K562 (cell line): ENCODE measurements around the gene P2RX1. TPM values are rescaled to one million over a fixed set of nuclear protein-coding genes. Genes with fewer than 3 reads are reported as not detected.
A peak's percentile ranks its signal among the peaks of the same experiment; 100 is the strongest.

Source experiments
- MTA1 ChIP-seq: fragments of 450-650 bp; IDR thresholded peaks from 2 replicates; pipeline ENCODE4 v1.6.1; 2017; ENCODE audit warnings: borderline replicate concordance
- NCOA4 ChIP-seq: fragments of 450-650 bp; IDR thresholded peaks from 2 replicates; pipeline ENCODE4 v1.6.1; 2018; ENCODE audit warnings: mild to moderate bottlenecking; ENCODE audit not compliant: partially characterized antibody
- TFAM ChIP-seq: fragments of 250-450 bp; sonication (Bioruptor Pico); conservative IDR thresholded peaks from 2 replicates; pipeline ENCODE4 v1.5.0; 2021; ENCODE audit warnings: mild to moderate bottlenecking, moderate library complexity
- ZC3H8 ChIP-seq: fragments of 450-650 bp; IDR thresholded peaks from 2 replicates; pipeline ENCODE4 v1.6.1; 2017
- polyA plus RNA-seq, 8 experiments: library from polyadenylated mRNA; depleted of rRNA in 4 of 8; stranded (reverse) in 5 of 8; unstranded in 3 of 8; fragments of >200 nt; fragmentation: Nextera tagmentation in 2 of 8; fragmentation: Illumina TruSeq in 1 of 8; extraction: Ambion mirVana in 2 of 8; extraction: Trizol in 1 of 8; gene quantifications; 2 replicates each; pipeline versions ENCODE4 v1.2.1 to v1.2.3, GENCODE V29; 2011 to 2014; ENCODE audit warnings: inconsistent platforms in 1 of 8, missing spikeins in 1 of 8
- total RNA-seq, 7 experiments: library from RNA; depleted of rRNA in 6 of 7; stranded (reverse); fragments of >200 nt in 6 of 7; fragmentation: Illumina TruSeq in 2 of 7; extraction: Trizol in 2 of 7; gene quantifications; 2 replicates each; pipeline versions ENCODE4 v1.2.1 to v1.2.3, GENCODE V29; 2011 to 2021; ENCODE audit warnings: low replicate concordance in 1 of 7
- TF ChIP-seq, protein P1 (sequence below): fragments of 250-450 bp; sonication (Bioruptor Pico); IDR thresholded peaks from 2 replicates; pipeline ENCODE4 v1.5.0; 2021
- TF ChIP-seq, protein P2 (sequence below), 3 experiments: IDR thresholded peaks in 2 of 3; conservative IDR thresholded peaks in 1 of 3; 2 replicates each; pipeline ENCODE4 v1.5.1; 2011 to 2012; ENCODE audit warnings: low read length in 3 of 3, mild to moderate bottlenecking in 3 of 3, control low read depth in 2 of 3, improper control_type of control experiment in 1 of 3, inconsistent platforms in 1 of 3, low read depth in 1 of 3, mixed read lengths in 1 of 3, moderate library complexity in 1 of 3; ENCODE audit not compliant: insufficient read depth in 2 of 3
- TF ChIP-seq, protein P3 (sequence below): IDR thresholded peaks from 2 replicates; pipeline ENCODE4 v1.6.1; 2011; ENCODE audit warnings: borderline replicate concordance, low read depth, mild to moderate bottlenecking, moderate library complexity, low read length; ENCODE audit not compliant: insufficient read depth, poor library complexity, severe bottlenecking
- TF ChIP-seq, protein P4 (sequence below): fragments of 250-450 bp; sonication (Bioruptor Pico); IDR thresholded peaks from 2 replicates; pipeline ENCODE4 v1.4.0; 2020; ENCODE audit warnings: mild to moderate bottlenecking, moderate library complexity
- TF ChIP-seq, protein P5 (sequence below): sonication (generic); formaldehyde crosslinking; IDR thresholded peaks from 2 replicates; pipeline ENCODE4 v1.8.1; 2023; ENCODE audit warnings: mild to moderate bottlenecking, missing genetic modification reagents
- TF ChIP-seq, protein P6 (sequence below), 2 experiments: fragments of 450-650 bp in 1 of 2; IDR thresholded peaks; 2 replicates each; pipeline ENCODE4 v1.6.1; 2011 to 2017; ENCODE audit warnings: low read depth in 2 of 2, antibody characterized with exemption in 1 of 2, borderline replicate concordance in 1 of 2, low read length in 1 of 2, mild to moderate bottlenecking in 1 of 2, mixed read lengths in 1 of 2; ENCODE audit not compliant: control insufficient read depth in 1 of 2

The P2RX1 gene
- total and polyA plus RNA-seq, 9 of the 15 experiments (the other 6 are each of a cell fraction or from before 2014, with no cell fraction given) = 0.27 to 20.3 (median 10.3) TPM

DNA sequence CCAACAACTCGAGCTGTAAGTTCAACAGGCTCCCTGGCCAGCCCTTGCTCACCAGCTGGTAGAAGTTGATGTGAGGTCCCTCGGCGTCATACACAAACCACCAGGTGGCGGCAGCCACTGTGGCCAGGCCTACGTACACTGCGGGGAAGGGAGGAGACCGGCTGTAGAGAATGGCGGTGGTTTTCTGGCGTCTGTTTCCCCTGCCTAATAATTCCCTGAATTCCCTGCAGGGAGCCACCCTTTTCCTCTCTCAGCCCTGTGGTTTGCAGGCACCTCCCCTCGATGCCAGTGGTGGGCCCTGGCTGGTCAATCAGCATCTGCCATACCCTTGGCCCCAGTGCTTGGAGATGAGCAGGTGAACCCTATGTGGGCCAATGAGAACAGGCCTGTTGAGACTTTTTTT is 18.9 kb upstream of the P2RX1 start (continued):
- TF ChIP-seq, protein P1, sequence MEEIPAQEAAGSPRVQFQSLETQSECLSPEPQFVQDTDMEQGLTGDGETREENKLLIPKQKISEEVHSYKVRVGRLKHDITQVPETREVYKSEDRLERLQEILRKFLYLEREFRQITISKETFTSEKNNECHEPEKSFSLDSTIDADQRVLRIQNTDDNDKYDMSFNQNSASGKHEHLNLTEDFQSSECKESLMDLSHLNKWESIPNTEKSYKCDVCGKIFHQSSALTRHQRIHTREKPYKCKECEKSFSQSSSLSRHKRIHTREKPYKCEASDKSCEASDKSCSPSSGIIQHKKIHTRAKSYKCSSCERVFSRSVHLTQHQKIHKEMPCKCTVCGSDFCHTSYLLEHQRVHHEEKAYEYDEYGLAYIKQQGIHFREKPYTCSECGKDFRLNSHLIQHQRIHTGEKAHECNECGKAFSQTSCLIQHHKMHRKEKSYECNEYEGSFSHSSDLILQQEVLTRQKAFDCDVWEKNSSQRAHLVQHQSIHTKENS (CRISPR knock-in tag) = no peak
- TF ChIP-seq, protein P2, sequence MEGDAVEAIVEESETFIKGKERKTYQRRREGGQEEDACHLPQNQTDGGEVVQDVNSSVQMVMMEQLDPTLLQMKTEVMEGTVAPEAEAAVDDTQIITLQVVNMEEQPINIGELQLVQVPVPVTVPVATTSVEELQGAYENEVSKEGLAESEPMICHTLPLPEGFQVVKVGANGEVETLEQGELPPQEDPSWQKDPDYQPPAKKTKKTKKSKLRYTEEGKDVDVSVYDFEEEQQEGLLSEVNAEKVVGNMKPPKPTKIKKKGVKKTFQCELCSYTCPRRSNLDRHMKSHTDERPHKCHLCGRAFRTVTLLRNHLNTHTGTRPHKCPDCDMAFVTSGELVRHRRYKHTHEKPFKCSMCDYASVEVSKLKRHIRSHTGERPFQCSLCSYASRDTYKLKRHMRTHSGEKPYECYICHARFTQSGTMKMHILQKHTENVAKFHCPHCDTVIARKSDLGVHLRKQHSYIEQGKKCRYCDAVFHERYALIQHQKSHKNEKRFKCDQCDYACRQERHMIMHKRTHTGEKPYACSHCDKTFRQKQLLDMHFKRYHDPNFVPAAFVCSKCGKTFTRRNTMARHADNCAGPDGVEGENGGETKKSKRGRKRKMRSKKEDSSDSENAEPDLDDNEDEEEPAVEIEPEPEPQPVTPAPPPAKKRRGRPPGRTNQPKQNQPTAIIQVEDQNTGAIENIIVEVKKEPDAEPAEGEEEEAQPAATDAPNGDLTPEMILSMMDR (IDR thresholded peaks at IDR 0.05 in 2 of 3, conservative IDR thresholded peaks at IDR 0.05 in 1 of 3; ENCODE audit: insufficient read depth in 2 of 3, low read depth in 1 of 3, low read length in 3 of 3) = peak; percentile 59 to 69 (median 59)
- TF ChIP-seq, protein P3, sequence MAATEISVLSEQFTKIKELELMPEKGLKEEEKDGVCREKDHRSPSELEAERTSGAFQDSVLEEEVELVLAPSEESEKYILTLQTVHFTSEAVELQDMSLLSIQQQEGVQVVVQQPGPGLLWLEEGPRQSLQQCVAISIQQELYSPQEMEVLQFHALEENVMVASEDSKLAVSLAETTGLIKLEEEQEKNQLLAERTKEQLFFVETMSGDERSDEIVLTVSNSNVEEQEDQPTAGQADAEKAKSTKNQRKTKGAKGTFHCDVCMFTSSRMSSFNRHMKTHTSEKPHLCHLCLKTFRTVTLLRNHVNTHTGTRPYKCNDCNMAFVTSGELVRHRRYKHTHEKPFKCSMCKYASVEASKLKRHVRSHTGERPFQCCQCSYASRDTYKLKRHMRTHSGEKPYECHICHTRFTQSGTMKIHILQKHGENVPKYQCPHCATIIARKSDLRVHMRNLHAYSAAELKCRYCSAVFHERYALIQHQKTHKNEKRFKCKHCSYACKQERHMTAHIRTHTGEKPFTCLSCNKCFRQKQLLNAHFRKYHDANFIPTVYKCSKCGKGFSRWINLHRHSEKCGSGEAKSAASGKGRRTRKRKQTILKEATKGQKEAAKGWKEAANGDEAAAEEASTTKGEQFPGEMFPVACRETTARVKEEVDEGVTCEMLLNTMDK = peak; percentile 36
- TF ChIP-seq TFAM (CRISPR knock-in tag) = no peak
- TF ChIP-seq ZC3H8 = no peak
- TF ChIP-seq, protein P4, sequence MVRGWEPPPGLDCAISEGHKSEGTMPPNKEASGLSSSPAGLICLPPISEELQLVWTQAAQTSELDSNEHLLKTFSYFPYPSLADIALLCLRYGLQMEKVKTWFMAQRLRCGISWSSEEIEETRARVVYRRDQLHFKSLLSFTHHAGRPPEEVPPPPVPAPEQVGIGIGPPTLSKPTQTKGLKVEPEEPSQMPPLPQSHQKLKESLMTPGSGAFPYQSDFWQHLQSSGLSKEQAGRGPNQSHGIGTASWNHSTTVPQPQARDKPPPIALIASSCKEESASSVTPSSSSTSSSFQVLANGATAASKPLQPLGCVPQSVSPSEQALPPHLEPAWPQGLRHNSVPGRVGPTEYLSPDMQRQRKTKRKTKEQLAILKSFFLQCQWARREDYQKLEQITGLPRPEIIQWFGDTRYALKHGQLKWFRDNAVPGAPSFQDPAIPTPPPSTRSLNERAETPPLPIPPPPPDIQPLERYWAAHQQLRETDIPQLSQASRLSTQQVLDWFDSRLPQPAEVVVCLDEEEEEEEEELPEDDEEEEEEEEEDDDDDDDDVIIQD (CRISPR knock-in tag) = no peak
- no peak for TF ChIP-seq MTA1
- no peak for TF ChIP-seq NCOA4
- TF ChIP-seq, protein P5, sequence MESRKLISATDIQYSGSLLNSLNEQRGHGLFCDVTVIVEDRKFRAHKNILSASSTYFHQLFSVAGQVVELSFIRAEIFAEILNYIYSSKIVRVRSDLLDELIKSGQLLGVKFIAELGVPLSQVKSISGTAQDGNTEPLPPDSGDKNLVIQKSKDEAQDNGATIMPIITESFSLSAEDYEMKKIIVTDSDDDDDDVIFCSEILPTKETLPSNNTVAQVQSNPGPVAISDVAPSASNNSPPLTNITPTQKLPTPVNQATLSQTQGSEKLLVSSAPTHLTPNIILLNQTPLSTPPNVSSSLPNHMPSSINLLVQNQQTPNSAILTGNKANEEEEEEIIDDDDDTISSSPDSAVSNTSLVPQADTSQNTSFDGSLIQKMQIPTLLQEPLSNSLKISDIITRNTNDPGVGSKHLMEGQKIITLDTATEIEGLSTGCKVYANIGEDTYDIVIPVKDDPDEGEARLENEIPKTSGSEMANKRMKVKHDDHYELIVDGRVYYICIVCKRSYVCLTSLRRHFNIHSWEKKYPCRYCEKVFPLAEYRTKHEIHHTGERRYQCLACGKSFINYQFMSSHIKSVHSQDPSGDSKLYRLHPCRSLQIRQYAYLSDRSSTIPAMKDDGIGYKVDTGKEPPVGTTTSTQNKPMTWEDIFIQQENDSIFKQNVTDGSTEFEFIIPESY (CRISPR knock-in tag) = peak; percentile 93
- TF ChIP-seq, protein P6, sequence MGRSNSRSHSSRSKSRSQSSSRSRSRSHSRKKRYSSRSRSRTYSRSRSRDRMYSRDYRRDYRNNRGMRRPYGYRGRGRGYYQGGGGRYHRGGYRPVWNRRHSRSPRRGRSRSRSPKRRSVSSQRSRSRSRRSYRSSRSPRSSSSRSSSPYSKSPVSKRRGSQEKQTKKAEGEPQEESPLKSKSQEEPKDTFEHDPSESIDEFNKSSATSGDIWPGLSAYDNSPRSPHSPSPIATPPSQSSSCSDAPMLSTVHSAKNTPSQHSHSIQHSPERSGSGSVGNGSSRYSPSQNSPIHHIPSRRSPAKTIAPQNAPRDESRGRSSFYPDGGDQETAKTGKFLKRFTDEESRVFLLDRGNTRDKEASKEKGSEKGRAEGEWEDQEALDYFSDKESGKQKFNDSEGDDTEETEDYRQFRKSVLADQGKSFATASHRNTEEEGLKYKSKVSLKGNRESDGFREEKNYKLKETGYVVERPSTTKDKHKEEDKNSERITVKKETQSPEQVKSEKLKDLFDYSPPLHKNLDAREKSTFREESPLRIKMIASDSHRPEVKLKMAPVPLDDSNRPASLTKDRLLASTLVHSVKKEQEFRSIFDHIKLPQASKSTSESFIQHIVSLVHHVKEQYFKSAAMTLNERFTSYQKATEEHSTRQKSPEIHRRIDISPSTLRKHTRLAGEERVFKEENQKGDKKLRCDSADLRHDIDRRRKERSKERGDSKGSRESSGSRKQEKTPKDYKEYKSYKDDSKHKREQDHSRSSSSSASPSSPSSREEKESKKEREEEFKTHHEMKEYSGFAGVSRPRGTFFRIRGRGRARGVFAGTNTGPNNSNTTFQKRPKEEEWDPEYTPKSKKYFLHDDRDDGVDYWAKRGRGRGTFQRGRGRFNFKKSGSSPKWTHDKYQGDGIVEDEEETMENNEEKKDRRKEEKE (IDR thresholded peaks at IDR 0.05; ENCODE audit: borderline replicate concordance in 1 of 2, control insufficient read depth in 1 of 2, low read depth in 2 of 2, low read length in 1 of 2) = no peak
- TF ChIP-seq, all 486 proteins: peak for 12
